Hippocampal formation (tissue), 2 donors: ENCODE data around the gene USP25.

Source experiments
- DNase-seq, 2 donors: peaks; one replicate each; lab custom pipeline; 2025; lab: John Stamatoyannopoulos, UW

The USP25 gene

GRCh38 chr21:15729674-15730483 lies at the start of gene USP25:
Gene USP25, plus strand, starts transcription at chr21:15729982. Its CDS starts 412 bp downstream, at chr21:15730394.
- DNase-seq, result peak; percentile 78 to 89

- no peak for DNase-seq
Measured at GRCh38 chr21:15682186-15682895, 47.4 kb upstream of the USP25 start.

- no peak for DNase-seq
Measured at GRCh38 chr21:15682977-15683376, 46.8 kb upstream of the USP25 start.

GRCh38 chr21:15686506-15686905 lies 43.3 kb upstream of the USP25 start:
- peak in 1 of 2 donors; percentile 3 for DNase-seq

- DNase-seq, result no peak
Measured at GRCh38 chr21:15687208-15687607, 42.6 kb upstream of the USP25 start.

- no peak for DNase-seq
Measured at GRCh38 chr21:15688016-15688415, 41.8 kb upstream of the USP25 start.

- DNase-seq, result no peak
Measured at GRCh38 chr21:15688809-15689208, 41.0 kb upstream of the USP25 start.

- DNase-seq, result no peak
Measured at GRCh38 chr21:15692711-15693110, 37.1 kb upstream of the USP25 start.

GRCh38 chr21:15695241-15695640 lies 34.5 kb upstream of the USP25 start:
- no peak for DNase-seq

- DNase-seq, result no peak
Measured at GRCh38 chr21:15701830-15702229, 28.0 kb upstream of the USP25 start.

- no peak for DNase-seq
Measured at GRCh38 chr21:15703932-15704331, 25.9 kb upstream of the USP25 start.

GRCh38 chr21:15706696-15707095 lies 23.1 kb upstream of the USP25 start:
- DNase-seq, result no peak

GRCh38 chr21:15713412-15713811 lies 16.4 kb upstream of the USP25 start:
- no peak for DNase-seq

GRCh38 chr21:15718711-15719110 lies 11.1 kb upstream of the USP25 start:
- no peak for DNase-seq

- DNase-seq, result no peak
Measured at GRCh38 chr21:15719976-15720375, 9.8 kb upstream of the USP25 start.

- DNase-seq, result no peak
Measured at GRCh38 chr21:15722591-15723324, 7.0 kb upstream of the USP25 start.

GRCh38 chr21:15725949-15726348 lies 3.8 kb upstream of the USP25 start:
- DNase-seq, result no peak

GRCh38 chr21:15728046-15728445 lies 1.7 kb upstream of the USP25 start:
- DNase-seq, result no peak

- no peak for DNase-seq
Measured at GRCh38 chr21:15729346-15729673, 472 bp upstream of the USP25 start.

- no peak for DNase-seq
Measured at GRCh38 chr21:15730484-15731242, 881 bp downstream of the USP25 start.

GRCh38 chr21:15731243-15731613 lies 1.4 kb downstream of the USP25 start:
- DNase-seq, result no peak
